GM19035 (cell line): ENCODE measurements around the gene IER3IP1.
A peak's percentile ranks its signal among the peaks of the same experiment; 100 is the strongest.
"Not testable (repeated sequence)": the region's sequence is repeated elsewhere in the genome, so short reads cannot be mapped to it uniquely, and the experiment has no call there.

Experiments
- ATAC-seq: cut with Tn5 transposase; IDR thresholded peaks from one replicate; pipeline ENCODE4 v1.9.1; 2021; ENCODE audit not compliant: unreplicated experiment

Gene IER3IP1

GRCh38 chr18:47175898-47176575, at the start of gene IER3IP1:
IER3IP1 (minus strand) TSS chr18:47176364; CDS start chr18:47176277, 87 bp downstream.
- peak; percentile 88 for ATAC-seq

- no peak for ATAC-seq
Observed at GRCh38 chr18:47215554-47216138, 39.5 kb upstream of the IER3IP1 start.

- no peak for ATAC-seq
Observed at GRCh38 chr18:47209171-47209570, 33.0 kb upstream of the IER3IP1 start.

GRCh38 chr18:47206945-47207637, 30.9 kb upstream of the IER3IP1 start:
- ATAC-seq = no peak

- peak; percentile 67 for ATAC-seq
Observed at GRCh38 chr18:47204908-47205522, 28.9 kb upstream of the IER3IP1 start.

GRCh38 chr18:47203626-47204464, 27.7 kb upstream of the IER3IP1 start:
- no peak for ATAC-seq

GRCh38 chr18:47195961-47196360, 19.8 kb upstream of the IER3IP1 start:
- not testable (repeated sequence) for ATAC-seq

- no peak for ATAC-seq
Observed at GRCh38 chr18:47191961-47192360, 15.8 kb upstream of the IER3IP1 start.

- ATAC-seq = no peak
Observed at GRCh38 chr18:47187721-47188120, 11.6 kb upstream of the IER3IP1 start.

- no peak for ATAC-seq
Observed at GRCh38 chr18:47184419-47185050, 8.4 kb upstream of the IER3IP1 start.

- not testable (repeated sequence) for ATAC-seq
Observed at GRCh38 chr18:47182156-47182555, 6.0 kb upstream of the IER3IP1 start.

GRCh38 chr18:47180765-47181164, 4.6 kb upstream of the IER3IP1 start:
- ATAC-seq = no peak

GRCh38 chr18:47179520-47179919, 3.4 kb upstream of the IER3IP1 start:
- no peak for ATAC-seq

GRCh38 chr18:47175283-47175897, 774 bp downstream of the IER3IP1 start:
- ATAC-seq = peak; percentile 17

- no peak for ATAC-seq
Observed at GRCh38 chr18:47174545-47175116, 1.5 kb downstream of the IER3IP1 start.

GRCh38 chr18:47172476-47172875, 3.7 kb downstream of the IER3IP1 start:
- ATAC-seq = no peak

- no peak for ATAC-seq
Observed at GRCh38 chr18:47168913-47169312, 7.3 kb downstream of the IER3IP1 start.

- no peak for ATAC-seq
Observed at GRCh38 chr18:47168509-47168908, 7.7 kb downstream of the IER3IP1 start.

- ATAC-seq = no peak
Observed at GRCh38 chr18:47166294-47166693, 9.9 kb downstream of the IER3IP1 start.

- ATAC-seq = peak; percentile 71
Observed at GRCh38 chr18:47163241-47163640, 12.9 kb downstream of the IER3IP1 start.
